Stimulated activated memory B cell treated with anti-CD40 and anti-IgM and Interleukin-4, amounts not matched to agents 10 μg/mL and 1 μg/mL and 100 μg/mL, for 72 hours (primary cell): Measurements from ENCODE around the gene TMOD1.

ENCODE experiments used
- ATAC-seq: fragments of 150-1000 bp; cut with Tn5 transposase; 2 replicates; pipeline ENCODE4 v1.10.0; 2021
- H3K27ac Mint-ChIP-seq: one replicate; pipeline ENCODE4 v1.8.0; 2022; ENCODE audit warnings: mild to moderate bottlenecking, mixed read lengths
- H3K27me3 Mint-ChIP-seq: one replicate; pipeline ENCODE4 v1.8.0; 2022; ENCODE audit warnings: mixed read lengths
- H3K36me3 Mint-ChIP-seq: one replicate; pipeline ENCODE4 v1.8.0; 2022; ENCODE audit warnings: mixed read lengths
- H3K4me1 Mint-ChIP-seq: one replicate; pipeline ENCODE4 v1.8.0; 2022; ENCODE audit warnings: mixed read lengths
- H3K4me3 Mint-ChIP-seq: one replicate; pipeline ENCODE4 v1.8.0; 2022; ENCODE audit warnings: mild to moderate bottlenecking, moderate library complexity, mixed read lengths
- H3K9me3 Mint-ChIP-seq: one replicate; pipeline ENCODE4 v1.8.0; 2022; ENCODE audit warnings: mixed read lengths

The TMOD1 gene

GRCh38 chr9:97545486-97545885 is 44.0 kb downstream of the TMOD1 start:
- Mint-ChIP-seq H3K27me3 (peaks cover 14% of the 10 kb centered on the region), H3K4me3 (no peak overlapping the region), H3K36me3 (no peaks in the 10 kb centered on the region), H3K9me3 (no peaks in the 10 kb centered on the region), H3K27ac (no peak overlapping the region), H3K4me1 (no peaks in the 10 kb centered on the region)
- no peak for ATAC-seq

GRCh38 chr9:97547098-97547829 is 45.8 kb downstream of the TMOD1 start:
- ATAC-seq: no peak
- H3K27ac Mint-ChIP-seq: no peak overlapping the region
- H3K36me3 Mint-ChIP-seq: no peaks in the 10 kb centered on the region
- no peak overlapping the region for H3K4me3 Mint-ChIP-seq
- no peaks in the 10 kb centered on the region for H3K9me3 Mint-ChIP-seq
- H3K27me3 Mint-ChIP-seq: peaks cover 14% of the 10 kb centered on the region
- no peaks in the 10 kb centered on the region for H3K4me1 Mint-ChIP-seq

- Mint-ChIP-seq H3K9me3 (no peaks in the 10 kb centered on the region), H3K4me3 (no peak overlapping the region), H3K27ac (no peak overlapping the region), H3K27me3 (peaks cover 14% of the 10 kb centered on the region), H3K4me1 (no peaks in the 10 kb centered on the region), H3K36me3 (no peaks in the 10 kb centered on the region)
- peak; percentile 24 for ATAC-seq
Measured at GRCh38 chr9:97548379-97548778, 46.9 kb downstream of the TMOD1 start.

- H3K9me3 Mint-ChIP-seq: no peaks in the 10 kb centered on the region
- no peak for ATAC-seq
- no peak overlapping the region for H3K4me3 Mint-ChIP-seq
- no peaks in the 10 kb centered on the region for H3K36me3 Mint-ChIP-seq
- H3K27me3 Mint-ChIP-seq: peaks cover 20% of the 10 kb centered on the region
- H3K27ac Mint-ChIP-seq: no peak overlapping the region
- H3K4me1 Mint-ChIP-seq: no peaks in the 10 kb centered on the region
Measured at GRCh38 chr9:97548819-97549540, 47.5 kb downstream of the TMOD1 start.

- ATAC-seq: no peak
- H3K27ac Mint-ChIP-seq: no peak overlapping the region
- H3K9me3 Mint-ChIP-seq: no peaks in the 10 kb centered on the region
- H3K4me3 Mint-ChIP-seq: no peak overlapping the region
- peaks cover 32% of the 10 kb centered on the region for H3K27me3 Mint-ChIP-seq
- H3K36me3 Mint-ChIP-seq: no peaks in the 10 kb centered on the region
- H3K4me1 Mint-ChIP-seq: no peaks in the 10 kb centered on the region
Measured at GRCh38 chr9:97550386-97550785, 48.9 kb downstream of the TMOD1 start.

- no peak overlapping the region for H3K4me3 Mint-ChIP-seq
- no peak for ATAC-seq
Measured at GRCh38 chr9:97551308-97551707, 49.8 kb downstream of the TMOD1 start.

GRCh38 chr9:97553141-97553540 is 51.7 kb downstream of the TMOD1 start:
- Mint-ChIP-seq H3K27ac (no peak overlapping the region), H3K27me3 (peaks cover 48% of the 10 kb centered on the region), H3K36me3 (no peaks in the 10 kb centered on the region), H3K4me1 (no peaks in the 10 kb centered on the region), H3K9me3 (no peaks in the 10 kb centered on the region), H3K4me3 (no peak overlapping the region)
- ATAC-seq: no peak

More at GRCh38 chr9:97551308-97551707, 49.8 kb downstream of the TMOD1 start:
- Mint-ChIP-seq H3K36me3 (no peaks in the 10 kb centered on the region), H3K9me3 (no peaks in the 10 kb centered on the region), H3K4me1 (no peaks in the 10 kb centered on the region), H3K27me3 (peaks cover 41% of the 10 kb centered on the region), H3K27ac (no peak overlapping the region)

- no peaks in the 10 kb centered on the region for H3K4me1 Mint-ChIP-seq
- H3K4me3 Mint-ChIP-seq: no peak overlapping the region
- no peaks in the 10 kb centered on the region for H3K36me3 Mint-ChIP-seq
- H3K27me3 Mint-ChIP-seq: peaks cover 47% of the 10 kb centered on the region
- no peak for ATAC-seq
- no peaks in the 10 kb centered on the region for H3K9me3 Mint-ChIP-seq
- no peak overlapping the region for H3K27ac Mint-ChIP-seq
Measured at GRCh38 chr9:97553841-97554240, 52.4 kb downstream of the TMOD1 start.

- ATAC-seq: no peak
- Mint-ChIP-seq H3K4me3 (no peak overlapping the region), H3K27ac (no peak overlapping the region), H3K36me3 (no peaks in the 10 kb centered on the region), H3K4me1 (no peaks in the 10 kb centered on the region), H3K9me3 (no peaks in the 10 kb centered on the region), H3K27me3 (peaks cover 45% of the 10 kb centered on the region)
Measured at GRCh38 chr9:97554566-97555075, 53.2 kb downstream of the TMOD1 start.

- peaks cover 51% of the 10 kb centered on the region for H3K27me3 Mint-ChIP-seq
- no peak overlapping the region for H3K27ac Mint-ChIP-seq
- ATAC-seq: no peak
- H3K36me3 Mint-ChIP-seq: no peaks in the 10 kb centered on the region
- H3K9me3 Mint-ChIP-seq: no peaks in the 10 kb centered on the region
- H3K4me3 Mint-ChIP-seq: no peak overlapping the region
- H3K4me1 Mint-ChIP-seq: no peaks in the 10 kb centered on the region
Measured at GRCh38 chr9:97555164-97555563, 53.7 kb downstream of the TMOD1 start.

GRCh38 chr9:97556036-97556720 is 54.7 kb downstream of the TMOD1 start:
- Mint-ChIP-seq H3K9me3 (no peaks in the 10 kb centered on the region), H3K27me3 (peaks cover 51% of the 10 kb centered on the region), H3K27ac (no peak overlapping the region), H3K4me3 (no peak overlapping the region), H3K36me3 (no peaks in the 10 kb centered on the region), H3K4me1 (no peaks in the 10 kb centered on the region)
- ATAC-seq: no peak

GRCh38 chr9:97556721-97557605 is 55.5 kb downstream of the TMOD1 start:
- no peaks in the 10 kb centered on the region for H3K4me1 Mint-ChIP-seq
- no peak overlapping the region for H3K4me3 Mint-ChIP-seq
- ATAC-seq: peak; percentile 5
- no peaks in the 10 kb centered on the region for H3K9me3 Mint-ChIP-seq
- peaks cover 57% of the 10 kb centered on the region for H3K27me3 Mint-ChIP-seq
- no peak overlapping the region for H3K27ac Mint-ChIP-seq
- no peaks in the 10 kb centered on the region for H3K36me3 Mint-ChIP-seq

GRCh38 chr9:97557606-97558095 is 56.2 kb downstream of the TMOD1 start:
- Mint-ChIP-seq H3K4me3 (no peak overlapping the region), H3K4me1 (no peaks in the 10 kb centered on the region), H3K36me3 (no peaks in the 10 kb centered on the region), H3K27ac (no peak overlapping the region), H3K27me3 (peaks cover 59% of the 10 kb centered on the region), H3K9me3 (no peaks in the 10 kb centered on the region)
- no peak for ATAC-seq

- ATAC-seq: no peak
- H3K9me3 Mint-ChIP-seq: no peaks in the 10 kb centered on the region
- H3K27me3 Mint-ChIP-seq: peaks cover 56% of the 10 kb centered on the region
- no peak overlapping the region for H3K4me3 Mint-ChIP-seq
- H3K4me1 Mint-ChIP-seq: no peaks in the 10 kb centered on the region
- H3K27ac Mint-ChIP-seq: no peak overlapping the region
- H3K36me3 Mint-ChIP-seq: no peaks in the 10 kb centered on the region
Measured at GRCh38 chr9:97558701-97559101, 57.2 kb downstream of the TMOD1 start.
